Measurements from ENCODE around the gene ZC3H12A.

- TF ChIP-seq CTCF (IDR thresholded peaks at IDR 0.05 in 8 of 11, conservative IDR thresholded peaks at IDR 0.05 in 3 of 11) (no peak), POLR2A (IDR thresholded peaks at IDR 0.05) (no peak), POLR2AphosphoS5 (IDR thresholded peaks at IDR 0.05) (peak in 1 of 3 donors; percentile 58)
Observed at GRCh38 chr1:37482796-37483744, 8.7 kb downstream of the ZC3H12A start.
